Mononuclear cell (primary cell): Measurements from ENCODE around the gene EYA2. TPM values are rescaled to one million over a fixed set of nuclear protein-coding genes. Genes with fewer than 3 reads are reported as not detected.
"Not testable (repeated sequence)": the region's sequence is repeated elsewhere in the genome, so short reads cannot be mapped to it uniquely, and the experiment has no call there.

Source experiments
- H3K27me3 ChIP-seq: 2 replicates; pipeline ENCODE4 v1.6.0; 2011; ENCODE audit warnings: low read length, control low read depth; ENCODE audit not compliant: insufficient read depth
- H3K4me1 ChIP-seq: 2 replicates; pipeline ENCODE4 v1.5.1; 2011; ENCODE audit warnings: mild to moderate bottlenecking, low read length, control low read depth; ENCODE audit not compliant: insufficient read depth
- H3K4me3 ChIP-seq: 2 replicates; pipeline ENCODE4 v1.5.1; 2011; ENCODE audit warnings: mild to moderate bottlenecking, low read length, moderate library complexity
- H3K9me3 ChIP-seq: 2 replicates; pipeline ENCODE4 v1.5.1; 2011; ENCODE audit warnings: low read depth, mild to moderate bottlenecking, control low read depth, low read length
- total RNA-seq: library from RNA; depleted of rRNA; stranded (reverse); fragments of >200 nt; gene quantifications from one replicate; pipeline ENCODE4 v1.2.3, GENCODE V29; 2012

Gene EYA2
- total RNA-seq, 1 donor, result 0.10 TPM

- Histone ChIP-seq H3K4me3 (no peak overlapping the region), H3K27me3 (no peaks in the 10 kb centered on the region), H3K9me3 (no peaks in the 10 kb centered on the region), H3K4me1 (no peaks in the 10 kb centered on the region)
Observed at GRCh38 chr20:47165376-47165865, 270.8 kb downstream of the EYA2 start.

GRCh38 chr20:47167846-47168245 is 273.2 kb downstream of the EYA2 start:
- H3K4me3 ChIP-seq, result no peak overlapping the region
- H3K27me3 ChIP-seq, result peaks cover 2% of the 10 kb centered on the region
- H3K9me3 ChIP-seq, result no peaks in the 10 kb centered on the region
- no peaks in the 10 kb centered on the region for H3K4me1 ChIP-seq

GRCh38 chr20:47172579-47172978 is 277.9 kb downstream of the EYA2 start:
- H3K27me3 ChIP-seq, result peaks cover 2% of the 10 kb centered on the region
- no peak overlapping the region for H3K4me3 ChIP-seq
- no peaks in the 10 kb centered on the region for H3K9me3 ChIP-seq
- H3K4me1 ChIP-seq, result no peaks in the 10 kb centered on the region

GRCh38 chr20:47173596-47174216 is 279.1 kb downstream of the EYA2 start:
- H3K4me1 ChIP-seq, result no peaks in the 10 kb centered on the region
- no peak overlapping the region for H3K4me3 ChIP-seq
- peaks cover 2% of the 10 kb centered on the region for H3K27me3 ChIP-seq
- H3K9me3 ChIP-seq, result no peaks in the 10 kb centered on the region

- no peak overlapping the region for H3K4me3 ChIP-seq
- no peaks in the 10 kb centered on the region for H3K9me3 ChIP-seq
- H3K4me1 ChIP-seq, result no peaks in the 10 kb centered on the region
- H3K27me3 ChIP-seq, result peaks cover 2% of the 10 kb centered on the region
Observed at GRCh38 chr20:47174456-47175243, 280.0 kb downstream of the EYA2 start.

- Histone ChIP-seq H3K4me3 (no peak overlapping the region), H3K27me3 (peaks cover 2% of the 10 kb centered on the region), H3K9me3 (no peaks in the 10 kb centered on the region), H3K4me1 (no peaks in the 10 kb centered on the region)
Observed at GRCh38 chr20:47175493-47175892, 280.9 kb downstream of the EYA2 start.

GRCh38 chr20:47176217-47176616 is 281.6 kb downstream of the EYA2 start:
- H3K27me3 ChIP-seq, H3K4me3 ChIP-seq, H3K9me3 ChIP-seq, H3K4me1 ChIP-seq: not testable (repeated sequence)

- Histone ChIP-seq H3K27me3 (no peaks in the 10 kb centered on the region), H3K4me3 (no peak overlapping the region), H3K4me1 (no peaks in the 10 kb centered on the region), H3K9me3 (no peaks in the 10 kb centered on the region)
Observed at GRCh38 chr20:47178277-47178676, 283.6 kb downstream of the EYA2 start.

GRCh38 chr20:47178851-47179250 is 284.2 kb downstream of the EYA2 start:
- no peaks in the 10 kb centered on the region for H3K27me3 ChIP-seq
- no peak overlapping the region for H3K4me3 ChIP-seq
- H3K4me1 ChIP-seq, result no peaks in the 10 kb centered on the region
- H3K9me3 ChIP-seq, result no peaks in the 10 kb centered on the region

GRCh38 chr20:47179267-47179666 is 284.6 kb downstream of the EYA2 start:
- no peaks in the 10 kb centered on the region for H3K27me3 ChIP-seq
- no peaks in the 10 kb centered on the region for H3K9me3 ChIP-seq
- no peak overlapping the region for H3K4me3 ChIP-seq
- H3K4me1 ChIP-seq, result no peaks in the 10 kb centered on the region

- Histone ChIP-seq H3K4me3 (no peak overlapping the region), H3K27me3 (no peaks in the 10 kb centered on the region), H3K4me1 (no peaks in the 10 kb centered on the region), H3K9me3 (no peaks in the 10 kb centered on the region)
Observed at GRCh38 chr20:47181056-47181862, 286.6 kb downstream of the EYA2 start.

GRCh38 chr20:47183367-47183766 is 288.7 kb downstream of the EYA2 start:
- Histone ChIP-seq H3K9me3 (no peaks in the 10 kb centered on the region), H3K4me1 (no peaks in the 10 kb centered on the region), H3K27me3 (peaks cover under 1% of the 10 kb centered on the region), H3K4me3 (no peak overlapping the region)

- Histone ChIP-seq H3K4me3 (no peak overlapping the region), H3K27me3 (peaks cover 13% of the 10 kb centered on the region), H3K4me1 (no peaks in the 10 kb centered on the region)
Observed at GRCh38 chr20:47187450-47188195, 293.0 kb downstream of the EYA2 start.

GRCh38 chr20:47188540-47188939 is 293.9 kb downstream of the EYA2 start:
- Histone ChIP-seq H3K9me3 (no peaks in the 10 kb centered on the region), H3K27me3 (peaks cover 13% of the 10 kb centered on the region), H3K4me3 (no peak overlapping the region), H3K4me1 (no peaks in the 10 kb centered on the region)

More at GRCh38 chr20:47187450-47188195, 293.0 kb downstream of the EYA2 start:
- H3K9me3 ChIP-seq, result no peaks in the 10 kb centered on the region
